ENCODE measurements around the gene DPEP1. TPM values are rescaled to one million over a fixed set of nuclear protein-coding genes. Genes with fewer than 3 reads are reported as not detected.

DPEP1 gene
- total RNA-seq, 2 experiments from 2014 or later: not detected

- CTCF ChIA-PET: no interaction called here
- no peak overlapping the region for H3K4me3 Mint-ChIP-seq
- no peak for DNase-seq
- Histone ChIP-seq H3K27ac (ENCODE audit: low read depth in 1 of 2, low read length in 2 of 2) (no peak overlapping the region), H3K36me3 (ENCODE audit: insufficient read depth, low read length) (no peaks in the 10 kb centered on the region), H3K27me3 (ENCODE audit: control insufficient read depth in 1 of 2, insufficient read depth in 2 of 2, low read length in 2 of 2) (no peaks in the 10 kb centered on the region), H3K4me3 (ENCODE audit: low read length) (no peak overlapping the region), H3K9me3 (ENCODE audit: control insufficient read depth in 1 of 2, insufficient read depth in 1 of 2, low read length in 2 of 2) (no peaks in the 10 kb centered on the region), H3K4me1 (ENCODE audit: insufficient read depth, low read length) (peaks cover 31% of the 10 kb centered on the region)
- no peaks in the 10 kb centered on the region for H3K36me3 Mint-ChIP-seq (ENCODE audit: low read depth)
- H3K27ac Mint-ChIP-seq: no peak overlapping the region
- ATAC-seq (ENCODE audit: poor library complexity): no peak
- intact Hi-C loops (cut with DNase I, micrococcal nuclease): no loop called here
- TF ChIP-seq CTCF (IDR thresholded peaks at IDR 0.05): no peak
- POLR2A ChIA-PET: no interaction called here
- peaks cover 9% of the 10 kb centered on the region for H3K4me1 Mint-ChIP-seq (ENCODE audit: low read depth)
- no peaks in the 10 kb centered on the region for H3K27me3 Mint-ChIP-seq
- H3K9me3 Mint-ChIP-seq: no peaks in the 10 kb centered on the region
Observed at GRCh38 chr16:89596061-89596689, 17.3 kb upstream of the DPEP1 start.

- Histone ChIP-seq H3K4me3 (ENCODE audit: low read length) (no peak overlapping the region), H3K4me1 (ENCODE audit: insufficient read depth, low read length) (peaks cover 35% of the 10 kb centered on the region), H3K27me3 (ENCODE audit: control insufficient read depth in 1 of 2, insufficient read depth in 2 of 2, low read length in 2 of 2) (no peaks in the 10 kb centered on the region), H3K27ac (ENCODE audit: low read depth in 1 of 2, low read length in 2 of 2) (no peak overlapping the region), H3K9me3 (ENCODE audit: control insufficient read depth in 1 of 2, insufficient read depth in 1 of 2, low read length in 2 of 2) (no peaks in the 10 kb centered on the region), H3K36me3 (ENCODE audit: insufficient read depth, low read length) (no peaks in the 10 kb centered on the region)
- H3K36me3 Mint-ChIP-seq (ENCODE audit: low read depth): no peaks in the 10 kb centered on the region
- no peak overlapping the region for H3K4me3 Mint-ChIP-seq
- H3K27ac Mint-ChIP-seq: no peak overlapping the region
- intact Hi-C loops (cut with DNase I, micrococcal nuclease): no loop called here
- DNase-seq: no peak
- ATAC-seq (ENCODE audit: poor library complexity): no peak
- no peaks in the 10 kb centered on the region for H3K9me3 Mint-ChIP-seq
- ChIA-PET POLR2A (no interaction called here), CTCF (no interaction called here)
- peaks cover 9% of the 10 kb centered on the region for H3K4me1 Mint-ChIP-seq (ENCODE audit: low read depth)
- no peaks in the 10 kb centered on the region for H3K27me3 Mint-ChIP-seq
- TF ChIP-seq CTCF (IDR thresholded peaks at IDR 0.05): no peak
Observed at GRCh38 chr16:89596957-89597649, 16.3 kb upstream of the DPEP1 start.

GRCh38 chr16:89598199-89598598 is 15.2 kb upstream of the DPEP1 start:
- Mint-ChIP-seq H3K9me3 (no peaks in the 10 kb centered on the region), H3K27me3 (no peaks in the 10 kb centered on the region), H3K4me3 (no peak overlapping the region), H3K4me1 (ENCODE audit: low read depth) (peaks cover 20% of the 10 kb centered on the region), H3K27ac (no peak overlapping the region), H3K36me3 (ENCODE audit: low read depth) (no peaks in the 10 kb centered on the region)
- Histone ChIP-seq H3K4me1 (ENCODE audit: insufficient read depth, low read length) (peaks cover 36% of the 10 kb centered on the region), H3K9me3 (ENCODE audit: control insufficient read depth in 1 of 2, insufficient read depth in 1 of 2, low read length in 2 of 2) (no peaks in the 10 kb centered on the region), H3K27ac (ENCODE audit: low read depth in 1 of 2, low read length in 2 of 2) (no peak overlapping the region), H3K27me3 (ENCODE audit: control insufficient read depth in 1 of 2, insufficient read depth in 2 of 2, low read length in 2 of 2) (no peaks in the 10 kb centered on the region), H3K4me3 (ENCODE audit: low read length) (no peak overlapping the region), H3K36me3 (ENCODE audit: insufficient read depth, low read length) (no peaks in the 10 kb centered on the region)
- DNase-seq (no peak), ATAC-seq (ENCODE audit: poor library complexity) (no peak)
- no peak for TF ChIP-seq CTCF (IDR thresholded peaks at IDR 0.05)
- POLR2A ChIA-PET: no interaction called here
- CTCF ChIA-PET: no interaction called here
- intact Hi-C loops (cut with DNase I, micrococcal nuclease): no loop called here

Measured in CD4-positive, alpha-beta T cell (primary cell).